ENCODE results near the gene PSORS1C2. TPM values are rescaled to one million over a fixed set of nuclear protein-coding genes. Genes with fewer than 3 reads are reported as not detected.

Gene PSORS1C2
- total RNA-seq, 1 donor, result not detected

- no peaks in the 10 kb centered on the region for H3K27me3 ChIP-seq (ENCODE audit: insufficient read depth, low read length)
- H3K4me1 ChIP-seq (ENCODE audit: insufficient read depth, low read length), result no peaks in the 10 kb centered on the region
- no peaks in the 10 kb centered on the region for H3K9me3 ChIP-seq (ENCODE audit: low read depth, low read length)
- H3K4me3 ChIP-seq (ENCODE audit: low read length), result no peak overlapping the region
Observed at GRCh38 chr6:31114970-31115849, 23.7 kb downstream of the PSORS1C2 start.

GRCh38 chr6:31114541-31114878, 24.4 kb downstream of the PSORS1C2 start, which contains the start of gene PSORS1C1:
PSORS1C1 (plus strand) TSS chr6:31114800; CDS start chr6:31129633, 14,833 bp downstream.
- H3K27me3 ChIP-seq (ENCODE audit: insufficient read depth, low read length), result no peaks in the 10 kb centered on the region
- H3K4me3 ChIP-seq (ENCODE audit: low read length), result no peak within 1 kb of the TSS

GRCh38 chr6:31113861-31114540, 24.9 kb downstream of the PSORS1C2 start:
- H3K4me3 ChIP-seq (ENCODE audit: low read length), result no peak overlapping the region
- H3K4me1 ChIP-seq (ENCODE audit: insufficient read depth, low read length), result no peaks in the 10 kb centered on the region
- H3K27me3 ChIP-seq (ENCODE audit: insufficient read depth, low read length), result no peaks in the 10 kb centered on the region
- H3K9me3 ChIP-seq (ENCODE audit: low read depth, low read length), result no peaks in the 10 kb centered on the region

More at GRCh38 chr6:31114541-31114878, 24.4 kb downstream of the PSORS1C2 start, which contains the start of gene PSORS1C1:
- Histone ChIP-seq H3K4me1 (ENCODE audit: insufficient read depth, low read length) (no peaks in the 10 kb centered on the region), H3K9me3 (ENCODE audit: low read depth, low read length) (no peaks in the 10 kb centered on the region)

- H3K4me1 ChIP-seq (ENCODE audit: insufficient read depth, low read length), result peaks cover 4% of the 10 kb centered on the region
- H3K27me3 ChIP-seq (ENCODE audit: insufficient read depth, low read length), result no peaks in the 10 kb centered on the region
- H3K4me3 ChIP-seq (ENCODE audit: low read length), result no peak within 1 kb of the TSS
- H3K9me3 ChIP-seq (ENCODE audit: low read depth, low read length), result no peaks in the 10 kb centered on the region
Observed at GRCh38 chr6:31112478-31112877, 26.4 kb downstream of the PSORS1C2 start, which contains the start of gene C6orf15. C6orf15 (minus strand) TSS chr6:31112575; CDS start chr6:31112555, 20 bp downstream.

- no peak overlapping the region for H3K4me3 ChIP-seq (ENCODE audit: low read length)
- H3K9me3 ChIP-seq (ENCODE audit: low read depth, low read length), result no peaks in the 10 kb centered on the region
- peaks cover 4% of the 10 kb centered on the region for H3K4me1 ChIP-seq (ENCODE audit: insufficient read depth, low read length)
- no peaks in the 10 kb centered on the region for H3K27me3 ChIP-seq (ENCODE audit: insufficient read depth, low read length)
Observed at GRCh38 chr6:31111712-31112111, 27.2 kb downstream of the PSORS1C2 start.

DNA sequence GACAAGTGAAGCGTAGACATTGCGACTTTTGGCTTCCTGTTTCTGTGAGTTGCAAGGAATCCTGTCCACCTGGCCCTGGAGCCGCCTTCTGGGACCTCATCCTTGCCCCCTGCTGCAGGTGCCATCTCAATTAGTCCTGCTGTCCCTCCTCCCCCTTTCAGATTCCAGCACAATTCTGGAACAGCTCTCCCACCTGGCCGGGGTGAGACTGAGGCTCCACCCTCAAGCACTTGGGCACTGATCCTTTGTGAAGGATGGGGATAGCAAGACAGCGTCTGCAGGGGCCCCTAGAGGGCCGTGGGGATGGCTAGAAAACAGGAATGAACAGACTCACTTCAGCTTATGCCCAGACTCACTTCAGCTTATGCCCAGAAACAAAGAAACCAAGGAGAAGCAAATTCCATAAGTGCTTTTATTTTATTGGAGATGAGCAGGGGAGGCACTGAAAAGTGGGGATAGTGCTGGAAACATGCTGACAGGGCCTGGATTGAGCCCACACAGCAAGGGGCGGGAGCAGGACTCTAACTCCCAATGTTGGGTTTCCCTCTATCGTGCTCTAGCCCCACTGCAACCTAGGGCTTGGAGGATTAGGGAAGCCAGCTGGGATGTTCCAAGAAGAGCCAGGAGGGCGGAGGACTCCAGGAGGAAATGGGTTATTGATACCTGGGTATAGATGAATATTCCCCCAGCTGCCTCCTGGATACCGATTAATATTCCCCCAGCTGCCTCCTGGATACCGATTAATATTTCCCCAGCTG, 27.9 kb downstream of the PSORS1C2 start:
- Histone ChIP-seq H3K4me1 (ENCODE audit: insufficient read depth, low read length) (peaks cover 4% of the 10 kb centered on the region), H3K27me3 (ENCODE audit: insufficient read depth, low read length) (no peaks in the 10 kb centered on the region), H3K9me3 (ENCODE audit: low read depth, low read length) (no peaks in the 10 kb centered on the region), H3K4me3 (ENCODE audit: low read length) (no peak overlapping the region)

DNA sequence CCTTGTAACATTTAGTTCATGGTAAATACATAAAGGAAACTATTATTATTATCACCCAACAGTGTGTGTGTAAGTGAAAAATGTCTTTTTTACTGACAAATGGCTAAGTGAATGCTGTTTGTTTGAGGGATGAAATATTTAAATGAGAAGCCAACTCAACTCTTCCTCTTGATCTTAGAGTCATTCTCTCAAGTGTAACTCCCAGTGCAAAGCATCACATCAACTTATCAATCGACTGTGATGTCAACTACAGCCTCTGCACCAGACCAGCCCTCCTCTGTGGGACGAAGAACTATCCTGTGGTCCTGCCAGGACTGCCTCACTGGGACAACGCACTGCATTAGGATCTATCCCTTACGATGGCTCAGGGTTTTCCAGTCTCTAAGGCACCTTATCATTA, 31.8 kb downstream of the PSORS1C2 start:
- Histone ChIP-seq H3K4me1 (ENCODE audit: insufficient read depth, low read length) (peaks cover 4% of the 10 kb centered on the region), H3K27me3 (ENCODE audit: insufficient read depth, low read length) (no peaks in the 10 kb centered on the region), H3K4me3 (ENCODE audit: low read length) (no peak overlapping the region), H3K9me3 (ENCODE audit: low read depth, low read length) (no peaks in the 10 kb centered on the region)

GRCh38 chr6:31103136-31103535, 35.7 kb downstream of the PSORS1C2 start:
- Histone ChIP-seq H3K4me1 (ENCODE audit: insufficient read depth, low read length) (no peaks in the 10 kb centered on the region), H3K9me3 (ENCODE audit: low read depth, low read length) (no peaks in the 10 kb centered on the region), H3K4me3 (ENCODE audit: low read length) (no peak overlapping the region), H3K27me3 (ENCODE audit: insufficient read depth, low read length) (no peaks in the 10 kb centered on the region)

DNA sequence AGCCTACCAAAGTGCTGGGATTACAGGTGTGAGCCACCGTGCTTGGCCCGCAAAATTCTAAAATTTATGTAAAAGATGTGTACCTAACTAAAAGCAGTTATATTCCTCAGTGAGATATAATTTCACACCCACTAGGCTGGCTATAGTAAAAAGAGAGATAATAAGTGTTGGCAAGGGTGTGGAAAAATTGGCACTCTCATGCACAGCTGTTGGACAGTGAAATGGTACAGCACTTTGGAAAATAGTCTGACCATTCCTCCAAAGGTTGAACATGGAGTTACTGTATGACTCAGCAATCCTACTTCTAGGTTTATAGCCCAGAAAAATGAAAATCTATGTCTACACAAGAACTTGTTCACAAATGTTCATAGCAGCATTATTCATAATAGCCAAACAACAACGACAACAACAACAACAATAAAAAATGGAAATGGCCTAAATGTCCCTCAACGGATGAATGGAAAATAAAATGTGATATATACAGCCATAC, 40.4 kb downstream of the PSORS1C2 start:
- no peak overlapping the region for H3K4me3 ChIP-seq (ENCODE audit: low read length)
- no peaks in the 10 kb centered on the region for H3K27me3 ChIP-seq (ENCODE audit: insufficient read depth, low read length)
- H3K9me3 ChIP-seq (ENCODE audit: low read depth, low read length), result no peaks in the 10 kb centered on the region
- H3K4me1 ChIP-seq (ENCODE audit: insufficient read depth, low read length), result peaks cover 21% of the 10 kb centered on the region

DNA sequence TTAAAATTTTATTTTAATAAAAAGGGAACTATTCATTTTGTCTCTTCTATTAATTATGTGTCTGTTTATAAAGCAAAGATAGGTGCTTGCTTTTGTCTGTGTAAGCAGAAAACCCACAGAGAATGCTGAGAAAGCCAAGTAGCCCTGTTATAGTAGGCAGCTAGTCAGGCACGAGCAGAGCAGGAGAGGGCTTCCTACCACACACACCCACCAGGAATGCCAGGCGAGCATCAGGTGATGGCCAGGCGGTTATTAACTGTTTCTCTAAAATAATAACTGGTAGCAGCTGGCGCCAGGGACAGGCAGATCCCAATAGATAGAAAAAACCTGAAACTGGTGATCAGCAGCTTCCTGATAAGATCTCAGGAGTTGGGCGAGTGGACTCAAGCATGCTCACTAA, 42.2 kb downstream of the PSORS1C2 start:
- Histone ChIP-seq H3K9me3 (ENCODE audit: low read depth, low read length) (no peaks in the 10 kb centered on the region), H3K4me1 (ENCODE audit: insufficient read depth, low read length) (peaks cover 25% of the 10 kb centered on the region), H3K4me3 (ENCODE audit: low read length) (no peak overlapping the region), H3K27me3 (ENCODE audit: insufficient read depth, low read length) (no peaks in the 10 kb centered on the region)

- H3K27me3 ChIP-seq (ENCODE audit: insufficient read depth, low read length), result no peaks in the 10 kb centered on the region
- peaks cover 25% of the 10 kb centered on the region for H3K4me1 ChIP-seq (ENCODE audit: insufficient read depth, low read length)
- no peaks in the 10 kb centered on the region for H3K9me3 ChIP-seq (ENCODE audit: low read depth, low read length)
- no peak overlapping the region for H3K4me3 ChIP-seq (ENCODE audit: low read length)
Observed at GRCh38 chr6:31096215-31096614, 42.7 kb downstream of the PSORS1C2 start.

- Histone ChIP-seq H3K4me1 (ENCODE audit: insufficient read depth, low read length) (peaks cover 25% of the 10 kb centered on the region), H3K4me3 (ENCODE audit: low read length) (no peak overlapping the region), H3K27me3 (ENCODE audit: insufficient read depth, low read length) (no peaks in the 10 kb centered on the region), H3K9me3 (ENCODE audit: low read depth, low read length) (no peaks in the 10 kb centered on the region)
Observed at GRCh38 chr6:31094389-31094881, 44.4 kb downstream of the PSORS1C2 start.

DNA sequence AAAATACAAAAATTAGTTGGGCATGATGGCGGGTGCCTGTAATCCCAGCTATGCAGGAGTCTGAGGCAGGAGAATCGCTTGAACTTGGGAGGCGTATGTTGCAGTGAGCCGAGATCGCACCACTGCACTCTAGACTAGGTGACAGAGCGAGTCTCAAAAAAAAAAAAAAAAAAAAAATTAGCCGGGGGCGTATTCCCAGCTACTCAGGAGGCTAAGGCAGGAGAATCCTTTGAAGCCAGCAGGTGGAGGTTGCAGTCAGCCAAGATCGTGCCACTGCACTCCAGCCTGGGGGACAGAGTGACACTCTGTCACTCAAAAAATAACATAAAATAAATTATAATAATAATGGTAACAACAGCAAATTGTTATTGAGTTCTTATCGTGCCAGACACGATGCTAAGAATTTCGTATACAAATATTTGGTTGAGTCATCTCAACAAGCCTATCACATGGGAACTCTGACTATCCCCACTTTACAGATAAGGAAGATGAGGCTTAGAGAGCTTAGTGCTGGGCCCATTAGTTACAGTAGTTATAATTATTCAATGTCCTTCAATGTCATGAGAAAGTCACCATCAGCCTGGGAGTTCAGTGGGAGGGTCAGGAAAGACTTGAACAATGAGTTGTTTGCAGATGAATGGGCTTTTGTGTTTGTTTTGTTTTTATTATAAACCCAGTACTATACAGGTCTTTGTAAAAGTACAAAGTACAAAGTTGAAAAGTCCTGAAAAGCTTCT, 45.9 kb downstream of the PSORS1C2 start:
- Histone ChIP-seq H3K27me3 (ENCODE audit: insufficient read depth, low read length) (no peaks in the 10 kb centered on the region), H3K4me1 (ENCODE audit: insufficient read depth, low read length) (peaks cover 25% of the 10 kb centered on the region), H3K4me3 (ENCODE audit: low read length) (no peak overlapping the region), H3K9me3 (ENCODE audit: low read depth, low read length) (no peaks in the 10 kb centered on the region)

- H3K27me3 ChIP-seq (ENCODE audit: insufficient read depth, low read length), result no peaks in the 10 kb centered on the region
- H3K4me1 ChIP-seq (ENCODE audit: insufficient read depth, low read length), result peaks cover 25% of the 10 kb centered on the region
- no peaks in the 10 kb centered on the region for H3K9me3 ChIP-seq (ENCODE audit: low read depth, low read length)
- no peak overlapping the region for H3K4me3 ChIP-seq (ENCODE audit: low read length)
Observed at GRCh38 chr6:31092238-31092637, 46.6 kb downstream of the PSORS1C2 start.

Data from mononuclear cell (primary cell).